Measurements from ENCODE around the gene FAAP100. TPM values are rescaled to one million over a fixed set of nuclear protein-coding genes. Genes with fewer than 3 reads are reported as not detected.
A peak's percentile ranks its signal among the peaks of the same experiment; 100 is the strongest.

FAAP100 gene, protein sequence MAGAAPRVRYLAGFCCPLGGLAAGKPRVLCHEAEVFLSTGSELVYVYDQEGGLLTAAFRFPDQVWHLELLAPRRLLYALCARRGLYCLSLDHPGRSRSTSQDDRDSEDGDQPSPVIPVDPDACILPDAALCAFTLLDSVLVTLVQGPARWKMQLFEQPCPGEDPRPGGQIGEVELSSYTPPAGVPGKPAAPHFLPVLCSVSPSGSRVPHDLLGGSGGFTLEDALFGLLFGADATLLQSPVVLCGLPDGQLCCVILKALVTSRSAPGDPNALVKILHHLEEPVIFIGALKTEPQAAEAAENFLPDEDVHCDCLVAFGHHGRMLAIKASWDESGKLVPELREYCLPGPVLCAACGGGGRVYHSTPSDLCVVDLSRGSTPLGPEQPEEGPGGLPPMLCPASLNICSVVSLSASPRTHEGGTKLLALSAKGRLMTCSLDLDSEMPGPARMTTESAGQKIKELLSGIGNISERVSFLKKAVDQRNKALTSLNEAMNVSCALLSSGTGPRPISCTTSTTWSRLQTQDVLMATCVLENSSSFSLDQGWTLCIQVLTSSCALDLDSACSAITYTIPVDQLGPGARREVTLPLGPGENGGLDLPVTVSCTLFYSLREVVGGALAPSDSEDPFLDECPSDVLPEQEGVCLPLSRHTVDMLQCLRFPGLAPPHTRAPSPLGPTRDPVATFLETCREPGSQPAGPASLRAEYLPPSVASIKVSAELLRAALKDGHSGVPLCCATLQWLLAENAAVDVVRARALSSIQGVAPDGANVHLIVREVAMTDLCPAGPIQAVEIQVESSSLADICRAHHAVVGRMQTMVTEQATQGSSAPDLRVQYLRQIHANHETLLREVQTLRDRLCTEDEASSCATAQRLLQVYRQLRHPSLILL
- total RNA-seq (2021) (44.7 to 54.7 TPM (median 47.8 TPM) in 3 replicates), Bru-seq, nascent RNA (percentile 59 among the genes with signal in this experiment)
- long read RNA-seq, experiment 1, transcript FAAP100-201 (9 exons, 3,627 nt): major isoform, 32 of 118 reads
- long read RNA-seq, experiment 1, transcript FAAP100-203 (9 exons, 3,822 nt): minor isoform, 27 of 118 reads
- long read RNA-seq, experiment 1, transcript FAAP100-202 (5 exons, 2,996 nt): minor isoform, 11 of 118 reads
- long read RNA-seq, experiment 1, partial matches to known transcripts: 8 of 118 reads
- long read RNA-seq, experiment 1, other reads (novel, unspliced or antisense): 40 of 118 reads
- long read RNA-seq, experiment 2, transcript FAAP100-201 (9 exons, 3,627 nt): major isoform, 5 of 31 reads
- long read RNA-seq, experiment 2, partial matches to known transcripts: 11 of 31 reads
- long read RNA-seq, experiment 2, other reads (novel, unspliced or antisense): 11 of 31 reads
- long read RNA-seq, experiment 3: 0 reads

DNA sequence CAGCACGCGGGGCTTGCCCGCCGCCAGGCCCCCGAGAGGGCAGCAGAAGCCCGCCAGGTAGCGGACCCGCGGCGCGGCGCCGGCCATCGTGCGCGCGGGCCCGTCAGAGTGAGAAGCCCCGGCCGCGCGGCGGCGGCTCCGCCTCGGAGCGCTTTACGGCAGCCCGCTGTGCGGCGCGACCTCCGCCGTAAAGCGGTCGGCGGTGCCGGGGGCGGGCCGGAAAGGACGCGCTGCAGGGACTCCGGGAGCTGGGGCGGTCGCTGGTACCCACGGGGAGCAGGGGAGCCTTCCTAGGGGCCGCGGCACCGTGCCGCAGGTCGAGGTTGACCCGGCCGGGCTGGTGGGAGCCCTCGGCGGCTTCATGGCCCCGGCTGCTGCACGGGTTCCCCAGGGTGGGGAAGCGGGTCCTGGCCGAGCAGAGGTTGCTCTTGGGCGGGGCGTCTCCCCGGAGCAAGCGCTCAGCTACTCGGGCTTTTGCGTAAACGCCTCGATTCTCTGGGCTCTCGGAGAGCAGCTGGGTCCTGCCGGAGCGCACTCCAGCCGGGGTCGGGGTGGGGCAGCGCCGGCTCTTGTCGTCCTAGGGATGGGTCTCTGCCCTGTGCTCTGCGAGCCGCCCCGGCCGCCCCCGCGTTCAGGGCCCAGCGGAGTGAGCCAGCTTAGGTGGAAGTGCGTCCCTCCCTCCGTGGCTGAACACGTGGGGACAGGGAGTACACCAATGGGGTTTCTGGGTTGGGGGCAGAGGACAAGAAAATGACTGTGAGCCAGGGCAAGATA lies at the start of gene FAAP100:
FAAP100 (minus strand) TSS at position 110 of the 774 bp plus-strand sequence; CDS start at position 87, 23 bp downstream.
- Mint-ChIP-seq H3K36me3 (peaks cover 16% of the 10 kb centered on the region), H3K4me3 (peak within 1 kb of the TSS; percentile 88), H3K9me3 (no peaks in the 10 kb centered on the region), H3K27ac (peak within 1 kb of the TSS; percentile 92), H3K27me3 (ENCODE audit: low read depth) (no peaks in the 10 kb centered on the region), H3K4me1 (peaks cover 20% of the 10 kb centered on the region)
- ATAC-seq (peak; percentile 44), DNase-seq (ENCODE audit: low spot score) (peak; percentile 79)
- ChIA-PET CTCF (interaction anchor here (0.6 to 2.2 kb wide), 14 partner anchors 9 to 299 kb away, joined by 3 to 14 read pairs (median 4); partner anchors contain the start of gene ACTG1), POLR2A (interaction anchor here (0.8 to 1.3 kb wide), 6 partner anchors 15 to 554 kb away, joined by 3 to 4 read pairs (median 3); partner anchors contain the start of gene ACTG1)
- TF ChIP-seq TEAD1 (CRISPR knock-in tag; IDR thresholded peaks at IDR 0.05) (peak; percentile 43), ZNF396 (CRISPR knock-in tag; IDR thresholded peaks at IDR 0.05; ENCODE audit: borderline replicate concordance) (no peak), RELA (CRISPR knock-in tag; IDR thresholded peaks at IDR 0.05; ENCODE audit: borderline replicate concordance) (no peak), NR1H2 (CRISPR knock-in tag; IDR thresholded peaks at IDR 0.05) (no peak), JAZF1 (CRISPR knock-in tag; IDR thresholded peaks at IDR 0.05) (no peak), FOXP1 (CRISPR knock-in tag; IDR thresholded peaks at IDR 0.05; ENCODE audit: borderline replicate concordance) (no peak), ZBTB21 (CRISPR knock-in tag; IDR thresholded peaks at IDR 0.05; ENCODE audit: borderline replicate concordance) (no peak), GABPB1 (CRISPR knock-in tag; IDR thresholded peaks at IDR 0.05) (peak; percentile 54; the same call in 1 of the 2 replicates), SP1 (CRISPR knock-in tag; conservative IDR thresholded peaks at IDR 0.05) (peak; percentile 70), ESRRA (CRISPR knock-in tag; IDR thresholded peaks at IDR 0.05; ENCODE audit: borderline replicate concordance) (peak; percentile 76), CREB1 (CRISPR knock-in tag; IDR thresholded peaks at IDR 0.05) (0 out of 2 replicates have a peak, but pooled peaks have one; percentile 15), ELF4 (CRISPR knock-in tag; IDR thresholded peaks at IDR 0.05; ENCODE audit: low read depth) (0 out of 2 replicates have a peak, but pooled peaks have one; percentile 37)
- TF ChIP-seq, protein P1, sequence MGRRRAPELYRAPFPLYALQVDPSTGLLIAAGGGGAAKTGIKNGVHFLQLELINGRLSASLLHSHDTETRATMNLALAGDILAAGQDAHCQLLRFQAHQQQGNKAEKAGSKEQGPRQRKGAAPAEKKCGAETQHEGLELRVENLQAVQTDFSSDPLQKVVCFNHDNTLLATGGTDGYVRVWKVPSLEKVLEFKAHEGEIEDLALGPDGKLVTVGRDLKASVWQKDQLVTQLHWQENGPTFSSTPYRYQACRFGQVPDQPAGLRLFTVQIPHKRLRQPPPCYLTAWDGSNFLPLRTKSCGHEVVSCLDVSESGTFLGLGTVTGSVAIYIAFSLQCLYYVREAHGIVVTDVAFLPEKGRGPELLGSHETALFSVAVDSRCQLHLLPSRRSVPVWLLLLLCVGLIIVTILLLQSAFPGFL (CRISPR knock-in tag; IDR thresholded peaks at IDR 0.05; ENCODE audit: borderline replicate concordance): no peak
- TF ChIP-seq, protein P2, sequence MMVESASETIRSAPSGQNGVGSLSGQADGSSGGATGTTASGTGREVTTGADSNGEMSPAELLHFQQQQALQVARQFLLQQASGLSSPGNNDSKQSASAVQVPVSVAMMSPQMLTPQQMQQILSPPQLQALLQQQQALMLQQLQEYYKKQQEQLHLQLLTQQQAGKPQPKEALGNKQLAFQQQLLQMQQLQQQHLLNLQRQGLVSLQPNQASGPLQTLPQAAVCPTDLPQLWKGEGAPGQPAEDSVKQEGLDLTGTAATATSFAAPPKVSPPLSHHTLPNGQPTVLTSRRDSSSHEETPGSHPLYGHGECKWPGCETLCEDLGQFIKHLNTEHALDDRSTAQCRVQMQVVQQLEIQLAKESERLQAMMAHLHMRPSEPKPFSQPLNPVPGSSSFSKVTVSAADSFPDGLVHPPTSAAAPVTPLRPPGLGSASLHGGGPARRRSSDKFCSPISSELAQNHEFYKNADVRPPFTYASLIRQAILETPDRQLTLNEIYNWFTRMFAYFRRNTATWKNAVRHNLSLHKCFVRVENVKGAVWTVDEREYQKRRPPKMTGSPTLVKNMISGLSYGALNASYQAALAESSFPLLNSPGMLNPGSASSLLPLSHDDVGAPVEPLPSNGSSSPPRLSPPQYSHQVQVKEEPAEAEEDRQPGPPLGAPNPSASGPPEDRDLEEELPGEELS (CRISPR knock-in tag; IDR thresholded peaks at IDR 0.05): peak; percentile 65
- TF ChIP-seq, protein P3, sequence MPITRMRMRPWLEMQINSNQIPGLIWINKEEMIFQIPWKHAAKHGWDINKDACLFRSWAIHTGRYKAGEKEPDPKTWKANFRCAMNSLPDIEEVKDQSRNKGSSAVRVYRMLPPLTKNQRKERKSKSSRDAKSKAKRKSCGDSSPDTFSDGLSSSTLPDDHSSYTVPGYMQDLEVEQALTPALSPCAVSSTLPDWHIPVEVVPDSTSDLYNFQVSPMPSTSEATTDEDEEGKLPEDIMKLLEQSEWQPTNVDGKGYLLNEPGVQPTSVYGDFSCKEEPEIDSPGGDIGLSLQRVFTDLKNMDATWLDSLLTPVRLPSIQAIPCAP (CRISPR knock-in tag; IDR thresholded peaks at IDR 0.05): 0 out of 2 replicates have a peak, but pooled peaks have one; percentile 43
- TF ChIP-seq, protein P4, sequence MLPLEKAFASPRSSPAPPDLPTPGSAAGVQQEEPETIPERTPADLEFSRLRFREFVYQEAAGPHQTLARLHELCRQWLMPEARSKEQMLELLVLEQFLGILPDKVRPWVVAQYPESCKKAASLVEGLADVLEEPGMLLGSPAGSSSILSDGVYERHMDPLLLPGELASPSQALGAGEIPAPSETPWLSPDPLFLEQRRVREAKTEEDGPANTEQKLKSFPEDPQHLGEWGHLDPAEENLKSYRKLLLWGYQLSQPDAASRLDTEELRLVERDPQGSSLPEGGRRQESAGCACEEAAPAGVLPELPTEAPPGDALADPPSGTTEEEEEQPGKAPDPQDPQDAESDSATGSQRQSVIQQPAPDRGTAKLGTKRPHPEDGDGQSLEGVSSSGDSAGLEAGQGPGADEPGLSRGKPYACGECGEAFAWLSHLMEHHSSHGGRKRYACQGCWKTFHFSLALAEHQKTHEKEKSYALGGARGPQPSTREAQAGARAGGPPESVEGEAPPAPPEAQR (CRISPR knock-in tag; IDR thresholded peaks at IDR 0.05): no peak
- TF ChIP-seq, protein P5, sequence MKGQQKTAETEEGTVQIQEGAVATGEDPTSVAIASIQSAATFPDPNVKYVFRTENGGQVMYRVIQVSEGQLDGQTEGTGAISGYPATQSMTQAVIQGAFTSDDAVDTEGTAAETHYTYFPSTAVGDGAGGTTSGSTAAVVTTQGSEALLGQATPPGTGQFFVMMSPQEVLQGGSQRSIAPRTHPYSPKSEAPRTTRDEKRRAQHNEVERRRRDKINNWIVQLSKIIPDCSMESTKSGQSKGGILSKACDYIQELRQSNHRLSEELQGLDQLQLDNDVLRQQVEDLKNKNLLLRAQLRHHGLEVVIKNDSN (CRISPR knock-in tag; IDR thresholded peaks at IDR 0.05): peak; percentile 34; the same call in 1 of the 2 replicates
- TF ChIP-seq, protein P6, sequence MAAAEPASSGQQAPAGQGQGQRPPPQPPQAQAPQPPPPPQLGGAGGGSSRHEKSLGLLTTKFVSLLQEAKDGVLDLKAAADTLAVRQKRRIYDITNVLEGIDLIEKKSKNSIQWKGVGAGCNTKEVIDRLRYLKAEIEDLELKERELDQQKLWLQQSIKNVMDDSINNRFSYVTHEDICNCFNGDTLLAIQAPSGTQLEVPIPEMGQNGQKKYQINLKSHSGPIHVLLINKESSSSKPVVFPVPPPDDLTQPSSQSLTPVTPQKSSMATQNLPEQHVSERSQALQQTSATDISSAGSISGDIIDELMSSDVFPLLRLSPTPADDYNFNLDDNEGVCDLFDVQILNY (CRISPR knock-in tag; IDR thresholded peaks at IDR 0.05): peak; percentile 67
- TF ChIP-seq, protein P7, sequence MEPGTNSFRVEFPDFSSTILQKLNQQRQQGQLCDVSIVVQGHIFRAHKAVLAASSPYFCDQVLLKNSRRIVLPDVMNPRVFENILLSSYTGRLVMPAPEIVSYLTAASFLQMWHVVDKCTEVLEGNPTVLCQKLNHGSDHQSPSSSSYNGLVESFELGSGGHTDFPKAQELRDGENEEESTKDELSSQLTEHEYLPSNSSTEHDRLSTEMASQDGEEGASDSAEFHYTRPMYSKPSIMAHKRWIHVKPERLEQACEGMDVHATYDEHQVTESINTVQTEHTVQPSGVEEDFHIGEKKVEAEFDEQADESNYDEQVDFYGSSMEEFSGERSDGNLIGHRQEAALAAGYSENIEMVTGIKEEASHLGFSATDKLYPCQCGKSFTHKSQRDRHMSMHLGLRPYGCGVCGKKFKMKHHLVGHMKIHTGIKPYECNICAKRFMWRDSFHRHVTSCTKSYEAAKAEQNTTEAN (CRISPR knock-in tag; IDR thresholded peaks at IDR 0.05): no peak
- TF ChIP-seq, protein P8, sequence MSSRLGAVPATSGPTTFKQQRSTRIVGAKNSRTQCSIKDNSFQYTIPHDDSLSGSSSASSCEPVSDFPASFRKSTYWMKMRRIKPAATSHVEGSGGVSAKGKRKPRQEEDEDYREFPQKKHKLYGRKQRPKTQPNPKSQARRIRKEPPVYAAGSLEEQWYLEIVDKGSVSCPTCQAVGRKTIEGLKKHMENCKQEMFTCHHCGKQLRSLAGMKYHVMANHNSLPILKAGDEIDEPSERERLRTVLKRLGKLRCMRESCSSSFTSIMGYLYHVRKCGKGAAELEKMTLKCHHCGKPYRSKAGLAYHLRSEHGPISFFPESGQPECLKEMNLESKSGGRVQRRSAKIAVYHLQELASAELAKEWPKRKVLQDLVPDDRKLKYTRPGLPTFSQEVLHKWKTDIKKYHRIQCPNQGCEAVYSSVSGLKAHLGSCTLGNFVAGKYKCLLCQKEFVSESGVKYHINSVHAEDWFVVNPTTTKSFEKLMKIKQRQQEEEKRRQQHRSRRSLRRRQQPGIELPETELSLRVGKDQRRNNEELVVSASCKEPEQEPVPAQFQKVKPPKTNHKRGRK (CRISPR knock-in tag; IDR thresholded peaks at IDR 0.05; ENCODE audit: borderline replicate concordance): no peak
